HepG2 (cell line): ENCODE data around the gene ATP13A1. TPM values are rescaled to one million over a fixed set of nuclear protein-coding genes. Genes with fewer than 3 reads are reported as not detected.
A peak's percentile ranks its signal among the peaks of the same experiment; 100 is the strongest.

Experiments used
- ATAC-seq: fragments of 200-7000 bp; cut with Tn5 transposase; 3 replicates; pipeline ENCODE4 v1.9.1; 2020; ENCODE audit warnings: mild to moderate bottlenecking, moderate library complexity
- BruUV-seq: library from RNA; stranded (reverse); fragments of 400-500 nt; replicated peaks from 2 replicates; lab custom pipeline; 2021; lab: Mats Ljungman, UMichigan
- CTCF ChIA-PET: fragments of 300-600 bp; formaldehyde crosslinking; extraction: SDS; loops from one replicate; lab custom pipeline; 2021; ENCODE audit warnings: low total read pairs, inconsistent platforms, low intra/inter-chr PET ratio; lab: Yijun Ruan, JAX
- POLR2A ChIA-PET: fragments of 350-600 bp; sonication (Branson Sonifier 250); formaldehyde crosslinking; loops from one replicate; lab custom pipeline; 2020; ENCODE audit warnings: antibody characterized with exemption, inconsistent platforms; lab: Yijun Ruan, JAX
- DNase-seq: peaks from one replicate; pipeline ENCODE4 v3.0.0-alpha.2; 2015; ENCODE audit warnings: low spot score
- FAIRE-seq: peaks from 3 replicates; lab custom pipeline; 2011; peaks lifted over from hg19 to GRCh38; lab: Jason Lieb, UNC
- H2AFZ ChIP-seq: one replicate; pipeline ENCODE4 v1.6.1; 2011; ENCODE audit warnings: low read length, inconsistent platforms
- H3K27ac ChIP-seq: fragments of 300-600 bp; 3 replicates; pipeline ENCODE4 v1.8.0; 2011; ENCODE audit warnings: mixed run types, mild to moderate bottlenecking, mixed read lengths, low read length, inconsistent platforms; ENCODE audit not compliant: insufficient read depth; ENCODE audit errors: extremely low read length
- H3K27me3 ChIP-seq, 2 experiments: fragments of 200-600 bp in 1 of 2; 2 replicates in 1 of 2; 3 replicates in 1 of 2; pipeline versions ENCODE4 v1.6.0 to v1.8.0; 2011; ENCODE audit warnings: low read length in 2 of 2, mild to moderate bottlenecking in 2 of 2, moderate library complexity in 2 of 2, inconsistent platforms in 1 of 2; ENCODE audit not compliant: insufficient read depth in 2 of 2, control insufficient read depth in 1 of 2
- H3K36me3 ChIP-seq, 2 experiments: fragments of 200-600 bp in 1 of 2; replicated peaks in 1 of 2; 2 replicates in 1 of 2; 3 replicates in 1 of 2; pipeline versions ENCODE4 v1.5.1 to v1.8.0; 2011; ENCODE audit warnings: low read length in 2 of 2, inconsistent platforms in 1 of 2; ENCODE audit not compliant: insufficient read depth in 2 of 2, control insufficient read depth in 1 of 2
- H3K4me1 ChIP-seq: 2 replicates; pipeline ENCODE4 v1.5.1; 2012; ENCODE audit warnings: low read length, inconsistent platforms; ENCODE audit not compliant: insufficient read depth
- H3K4me2 ChIP-seq: 2 replicates; pipeline ENCODE4 v1.6.0; 2011; ENCODE audit warnings: low read depth, low read length, inconsistent platforms
- H3K4me3 ChIP-seq, 3 experiments: fragments of 200-600 bp in 1 of 3; sonication (generic), shearing (Covaris generic) in 1 of 3; replicated peaks in 1 of 3; 2 replicates each; pipeline ENCODE4 v1.5.1; 2011 to 2016; ENCODE audit warnings: low read length in 3 of 3, inconsistent platforms in 2 of 3, low read depth in 2 of 3, mild to moderate bottlenecking in 2 of 3, control low read depth in 1 of 3, mixed read lengths in 1 of 3; ENCODE audit not compliant: insufficient read depth in 1 of 3
- H3K79me2 ChIP-seq: one replicate; pipeline ENCODE4 v1.6.1; 2011; ENCODE audit warnings: low read length, inconsistent platforms; ENCODE audit not compliant: insufficient read depth
- H3K9ac ChIP-seq: 2 replicates; pipeline ENCODE4 v1.6.0; 2011; ENCODE audit warnings: mild to moderate bottlenecking, low read depth, low read length, inconsistent platforms; ENCODE audit not compliant: insufficient read depth
- H3K9me3 ChIP-seq: 2 replicates; pipeline ENCODE4 v1.5.1; 2012; ENCODE audit warnings: mild to moderate bottlenecking, low read length
- H4K20me1 ChIP-seq: 2 replicates; pipeline ENCODE4 v1.6.0; 2011; ENCODE audit warnings: inconsistent platforms, mild to moderate bottlenecking, low read length, moderate library complexity; ENCODE audit not compliant: insufficient read depth
- ELF3 ChIP-seq: IDR thresholded peaks from 2 replicates; pipeline ENCODE4 v1.6.1; 2016; ENCODE audit warnings: missing genetic modification reagents, missing compliant biosample characterization
- ETV5 ChIP-seq: IDR thresholded peaks from 2 replicates; pipeline ENCODE4 v1.6.1; 2018; ENCODE audit warnings: missing biosample characterization, missing genetic modification reagents, inconsistent platforms, borderline replicate concordance
- FOSL2 ChIP-seq: sonication (generic); formaldehyde crosslinking; IDR thresholded peaks from 2 replicates; pipeline ENCODE4 v1.4.0; 2020; ENCODE audit warnings: missing genetic modification reagents
- GABPA ChIP-seq, 2 experiments: IDR thresholded peaks; 2 replicates each; pipeline ENCODE4 v1.6.1; 2011 to 2016; ENCODE audit warnings: low read depth in 2 of 2, low read length in 1 of 2, missing biosample characterization in 1 of 2, missing genetic modification characterization in 1 of 2
- JUN ChIP-seq: sonication (generic); formaldehyde crosslinking; IDR thresholded peaks from 2 replicates; pipeline ENCODE4 v1.4.0; 2020; ENCODE audit warnings: mild to moderate bottlenecking, missing genetic modification reagents
- KDM6A ChIP-seq: IDR thresholded peaks from 2 replicates; pipeline ENCODE4 v1.6.1; 2016; ENCODE audit warnings: low read depth
- NR2F1 ChIP-seq, 2 experiments: fragments of 450-650 bp in 1 of 2; formaldehyde crosslinking in 1 of 2; IDR thresholded peaks; 2 replicates each; pipeline versions ENCODE4 v1.5.0 to v1.6.1; 2016 to 2020; ENCODE audit warnings: mild to moderate bottlenecking in 1 of 2, missing compliant biosample characterization in 1 of 2, missing genetic modification reagents in 1 of 2, moderate library complexity in 1 of 2
- NR2F6 ChIP-seq, 2 experiments: IDR thresholded peaks; 2 replicates each; pipeline ENCODE4 v1.6.1; 2016; ENCODE audit warnings: antibody characterized with exemption in 1 of 2, mild to moderate bottlenecking in 1 of 2
- RARA ChIP-seq: IDR thresholded peaks from 2 replicates; pipeline ENCODE4 v1.6.1; 2016; ENCODE audit warnings: missing genetic modification reagents, missing compliant biosample characterization
- SOX13 ChIP-seq, 3 experiments: fragments of 450-650 bp in 1 of 3; sonication (generic) in 1 of 3; formaldehyde crosslinking in 1 of 3; IDR thresholded peaks in 2 of 3; conservative IDR thresholded peaks in 1 of 3; 2 replicates each; pipeline versions ENCODE4 v1.5.0 to v1.6.1; 2016 to 2020; ENCODE audit warnings: antibody characterized with exemption in 1 of 3, mild to moderate bottlenecking in 1 of 3, missing compliant biosample characterization in 1 of 3, missing genetic modification reagents in 1 of 3, moderate library complexity in 1 of 3
- SOX5 ChIP-seq: IDR thresholded peaks from 2 replicates; pipeline ENCODE4 v1.6.1; 2016; ENCODE audit warnings: borderline replicate concordance
- TBX2 ChIP-seq: sonication (generic); formaldehyde crosslinking; IDR thresholded peaks from 2 replicates; pipeline ENCODE4 v1.5.0; 2020; ENCODE audit warnings: missing genetic modification reagents, mild to moderate bottlenecking, borderline replicate concordance
- TBX3 ChIP-seq: fragments of 450-650 bp; IDR thresholded peaks from 2 replicates; pipeline ENCODE4 v1.6.1; 2017; ENCODE audit warnings: antibody characterized with exemption, mild to moderate bottlenecking, inconsistent platforms, borderline replicate concordance
- TCF7 ChIP-seq: sonication (generic); IDR thresholded peaks from 2 replicates; pipeline ENCODE4 v1.6.1; 2016; ENCODE audit warnings: antibody characterized with exemption, low read depth
- ZMYM3 ChIP-seq: sonication (generic); formaldehyde crosslinking; IDR thresholded peaks from 2 replicates; pipeline ENCODE4 v1.5.1; 2020; ENCODE audit warnings: mild to moderate bottlenecking, missing genetic modification reagents
- ZNF121 ChIP-seq: sonication (generic); formaldehyde crosslinking; IDR thresholded peaks from 2 replicates; pipeline ENCODE4 v1.5.0; 2020; ENCODE audit warnings: mild to moderate bottlenecking, missing genetic modification reagents
- ZNF569 ChIP-seq: sonication (generic); formaldehyde crosslinking; IDR thresholded peaks from 2 replicates; pipeline ENCODE4 v1.5.0; 2020; ENCODE audit warnings: mild to moderate bottlenecking, missing genetic modification reagents, moderate library complexity, borderline replicate concordance
- WGBS: methylation state at CpG from one replicate; pipeline ENCODE4 v1.1.6; 2017; ENCODE audit warnings: low lambda C conversion rate; 5-methylcytosine and 5-hydroxymethylcytosine counted together
- in situ Hi-C: cut with HindIII; loops from 2 replicates; pipeline ENCODE4 v1.10.0; 2017; ENCODE audit warnings: low pct_unique_long_range_greater_than_20kb; ENCODE audit not compliant: extremely low pct_ligation_motif_present
- intact Hi-C: fragments of 100-400 bp; cut with micrococcal nuclease; formaldehyde crosslinking; loops from one replicate; pipeline ENCODE4 v1.10.0; 2022; ENCODE audit not compliant: unreplicated experiment
- polyA plus RNA-seq, 8 experiments: library from polyadenylated mRNA; depleted of rRNA in 3 of 8; stranded (reverse) in 7 of 8; unstranded in 1 of 8; fragments of >200 nt; fragmentation: Illumina TruSeq in 4 of 8; extraction: Trizol in 4 of 8; gene quantifications; 2 replicates each; pipeline versions ENCODE4 v1.2.1 to v1.2.3, GENCODE V29; 2011 to 2016; ENCODE audit warnings: low read depth in 4 of 8, missing spikeins in 1 of 8, mixed read lengths in 1 of 8; ENCODE audit not compliant: insufficient read depth in 1 of 8
- total RNA-seq, 5 experiments: library from RNA; depleted of rRNA; stranded (reverse); fragments of >200 nt; fragmentation: Illumina TruSeq; extraction: Trizol; gene quantifications; 2 replicates each; pipeline ENCODE4 v1.2.3, GENCODE V29; 2016; ENCODE audit warnings: low read depth in 1 of 5
- TF ChIP-seq, protein P1 (sequence below): IDR thresholded peaks from 2 replicates; pipeline ENCODE4 v1.4.0; 2020; ENCODE audit warnings: mild to moderate bottlenecking, missing genetic modification reagents
- TF ChIP-seq, protein P2 (sequence below): sonication (generic); IDR thresholded peaks from 2 replicates; pipeline ENCODE4 v1.6.1; 2016; ENCODE audit warnings: low read depth, borderline replicate concordance

Gene ATP13A1
- total and polyA plus RNA-seq, 2 of the 13 experiments (the other 11 are each of a cell fraction or from before 2014, with no cell fraction given) = 23.2 to 41.7 TPM

DNA sequence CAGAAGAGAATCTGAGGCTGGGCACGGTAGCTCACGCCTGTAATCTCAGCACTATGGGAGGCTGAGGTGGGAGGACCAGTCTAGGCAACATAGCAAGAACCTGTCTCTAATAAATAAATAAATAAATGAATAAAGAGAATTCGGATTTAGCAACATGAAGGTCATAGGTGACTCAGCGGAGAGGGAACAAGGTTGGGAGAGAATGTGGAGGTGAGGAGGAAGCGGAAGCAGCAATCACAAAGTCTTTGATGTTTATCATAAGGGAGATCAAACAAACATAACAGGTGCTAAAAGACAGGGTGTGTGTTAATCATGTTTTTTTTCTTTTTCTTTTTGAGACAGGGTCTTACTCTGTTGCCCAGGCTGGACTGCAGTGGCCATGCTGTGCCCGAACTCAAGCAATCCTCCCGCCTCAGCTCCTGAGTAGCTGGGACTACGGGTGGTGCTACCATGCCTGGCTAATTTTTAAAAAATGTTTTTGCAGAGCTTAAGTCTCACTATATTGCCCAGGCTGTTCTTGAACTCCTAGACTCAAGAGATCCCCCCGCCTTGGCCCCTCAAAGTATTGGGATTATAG, 61.3 kb downstream of the ATP13A1 start:
- Histone ChIP-seq H3K4me2 (no peak overlapping the region), H3K36me3 (no peaks in the 10 kb centered on the region), H3K9me3 (no peaks in the 10 kb centered on the region), H3K4me1 (peaks cover 22% of the 10 kb centered on the region), H3K27me3 (no peaks in the 10 kb centered on the region), H2AFZ (no peak overlapping the region), H4K20me1 (no peaks in the 10 kb centered on the region), H3K4me3 (no peak overlapping the region), H3K27ac (no peak overlapping the region), H3K9ac (no peak overlapping the region), H3K79me2 (no peaks in the 10 kb centered on the region)
- intact Hi-C loops (no loop called here), in situ Hi-C loops (no loop called here)
- no peak for ATAC-seq
- no peak for FAIRE-seq
- peak; percentile 49; the same call in 1 of the 2 replicates for TF ChIP-seq SOX5
- 0 out of 4 replicates have a peak, but pooled peaks of 1 of the 2 experiments have one; percentile 27 for TF ChIP-seq NR2F1 (CRISPR knock-in tag; IDR thresholded peaks at IDR 0.05)
- 0 out of 2 replicates have a peak, but pooled peaks have one; percentile 19 for TF ChIP-seq RARA (CRISPR knock-in tag)
- TF ChIP-seq, protein P1, sequence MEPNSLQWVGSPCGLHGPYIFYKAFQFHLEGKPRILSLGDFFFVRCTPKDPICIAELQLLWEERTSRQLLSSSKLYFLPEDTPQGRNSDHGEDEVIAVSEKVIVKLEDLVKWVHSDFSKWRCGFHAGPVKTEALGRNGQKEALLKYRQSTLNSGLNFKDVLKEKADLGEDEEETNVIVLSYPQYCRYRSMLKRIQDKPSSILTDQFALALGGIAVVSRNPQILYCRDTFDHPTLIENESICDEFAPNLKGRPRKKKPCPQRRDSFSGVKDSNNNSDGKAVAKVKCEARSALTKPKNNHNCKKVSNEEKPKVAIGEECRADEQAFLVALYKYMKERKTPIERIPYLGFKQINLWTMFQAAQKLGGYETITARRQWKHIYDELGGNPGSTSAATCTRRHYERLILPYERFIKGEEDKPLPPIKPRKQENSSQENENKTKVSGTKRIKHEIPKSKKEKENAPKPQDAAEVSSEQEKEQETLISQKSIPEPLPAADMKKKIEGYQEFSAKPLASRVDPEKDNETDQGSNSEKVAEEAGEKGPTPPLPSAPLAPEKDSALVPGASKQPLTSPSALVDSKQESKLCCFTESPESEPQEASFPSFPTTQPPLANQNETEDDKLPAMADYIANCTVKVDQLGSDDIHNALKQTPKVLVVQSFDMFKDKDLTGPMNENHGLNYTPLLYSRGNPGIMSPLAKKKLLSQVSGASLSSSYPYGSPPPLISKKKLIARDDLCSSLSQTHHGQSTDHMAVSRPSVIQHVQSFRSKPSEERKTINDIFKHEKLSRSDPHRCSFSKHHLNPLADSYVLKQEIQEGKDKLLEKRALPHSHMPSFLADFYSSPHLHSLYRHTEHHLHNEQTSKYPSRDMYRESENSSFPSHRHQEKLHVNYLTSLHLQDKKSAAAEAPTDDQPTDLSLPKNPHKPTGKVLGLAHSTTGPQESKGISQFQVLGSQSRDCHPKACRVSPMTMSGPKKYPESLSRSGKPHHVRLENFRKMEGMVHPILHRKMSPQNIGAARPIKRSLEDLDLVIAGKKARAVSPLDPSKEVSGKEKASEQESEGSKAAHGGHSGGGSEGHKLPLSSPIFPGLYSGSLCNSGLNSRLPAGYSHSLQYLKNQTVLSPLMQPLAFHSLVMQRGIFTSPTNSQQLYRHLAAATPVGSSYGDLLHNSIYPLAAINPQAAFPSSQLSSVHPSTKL (CRISPR knock-in tag) = peak; percentile 42; the same call in 1 of the 2 replicates
- TF ChIP-seq GABPA (IDR thresholded peaks at IDR 0.05; ENCODE audit: low read depth, low read length) = no peak
- peak; percentile 9; the same call in 1 of the 2 replicates for TF ChIP-seq GABPA (CRISPR knock-in tag; IDR thresholded peaks at IDR 0.05; ENCODE audit: low read depth)
- peak; percentile 63; the same call in 1 of the 2 replicates for TF ChIP-seq ZNF121
- no peak for TF ChIP-seq SOX13 (IDR thresholded peaks at IDR 0.05)
- TF ChIP-seq SOX13 (CRISPR knock-in tag; conservative IDR thresholded peaks at IDR 0.05 in 1 of 2, IDR thresholded peaks at IDR 0.05 in 1 of 2) = peak in 1 of 2 experiments; percentile 24; a peak in 1 of 4 replicates
- TF ChIP-seq, protein P2, sequence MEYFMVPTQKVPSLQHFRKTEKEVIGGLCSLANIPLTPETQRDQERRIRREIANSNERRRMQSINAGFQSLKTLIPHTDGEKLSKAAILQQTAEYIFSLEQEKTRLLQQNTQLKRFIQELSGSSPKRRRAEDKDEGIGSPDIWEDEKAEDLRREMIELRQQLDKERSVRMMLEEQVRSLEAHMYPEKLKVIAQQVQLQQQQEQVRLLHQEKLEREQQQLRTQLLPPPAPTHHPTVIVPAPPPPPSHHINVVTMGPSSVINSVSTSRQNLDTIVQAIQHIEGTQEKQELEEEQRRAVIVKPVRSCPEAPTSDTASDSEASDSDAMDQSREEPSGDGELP = no peak
- peak; percentile 62; the same call in 1 of the 2 replicates for TF ChIP-seq NR2F6 (IDR thresholded peaks at IDR 0.05)
- 0 out of 2 replicates have a peak, but pooled peaks have one; percentile 22 for TF ChIP-seq NR2F6 (CRISPR knock-in tag; IDR thresholded peaks at IDR 0.05)
- no peak for TF ChIP-seq KDM6A
- peak; percentile 71; the same call in 1 of the 2 replicates for TF ChIP-seq TBX3
- TF ChIP-seq ZNF569 = no peak
- TF ChIP-seq TBX2 = peak; percentile 33; the same call in 1 of the 2 replicates
- peak; percentile 68 for TF ChIP-seq FOSL2 (CRISPR knock-in tag)
- TF ChIP-seq ETV5 (CRISPR knock-in tag) = peak; percentile 70; the same call in 1 of the 2 replicates
- TF ChIP-seq ZMYM3 (CRISPR knock-in tag) = no peak
- TF ChIP-seq JUN (CRISPR knock-in tag) = no peak
- TF ChIP-seq ELF3 (CRISPR knock-in tag) = peak; percentile 52; the same call in 1 of the 2 replicates
- peak; percentile 62 for TF ChIP-seq TCF7
- peak; percentile 40 for DNase-seq
- ChIA-PET POLR2A (interaction anchor here (1.6 kb wide), 1 partner anchor 62 kb away, joined by 3 read pairs; no protein-coding TSS in a partner anchor), CTCF (no interaction called here)
- 12% methylated on average over 9 of the region's 9 CpGs for WGBS
- no TSS peak for BruUV-seq
